Measurements from ENCODE around the gene PLCE1. TPM values are rescaled to one million over a fixed set of nuclear protein-coding genes. Genes with fewer than 3 reads are reported as not detected.

Gene PLCE1
- total RNA-seq, 1 donor from 2014 or later: 0.84 TPM

DNA sequence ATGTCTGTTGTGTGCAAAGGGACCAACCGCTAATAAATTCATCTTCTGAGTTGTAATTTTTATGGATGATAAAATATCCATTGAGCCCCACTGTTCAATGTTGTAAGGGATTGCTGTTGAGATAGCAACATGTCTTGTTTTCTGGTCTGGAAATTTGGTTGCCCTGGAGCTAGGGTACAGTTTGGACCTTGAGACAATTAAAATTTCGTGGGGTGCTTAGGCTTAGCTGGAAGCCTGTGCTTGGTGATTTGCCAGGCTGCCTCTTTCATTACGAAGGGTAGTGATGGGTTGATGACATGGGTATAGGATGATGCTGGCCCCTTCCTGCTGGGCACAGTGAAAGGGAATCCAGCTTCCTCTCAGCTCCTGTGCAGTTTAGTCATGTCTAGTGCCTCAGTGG lies 43.6 kb downstream of the PLCE1 start:
- no peak overlapping the region for H3K27ac ChIP-seq (ENCODE audit: low read depth, low read length)
- H3K27me3 ChIP-seq (ENCODE audit: insufficient read depth, low read length): no peaks in the 10 kb centered on the region
- no peaks in the 10 kb centered on the region for H3K79me2 ChIP-seq (ENCODE audit: insufficient read depth, low read length)
- Mint-ChIP-seq H3K4me1 (ENCODE audit: low read depth, unreplicated experiment) (peaks cover 10% of the 10 kb centered on the region), H3K9me3 (ENCODE audit: unreplicated experiment) (no peaks in the 10 kb centered on the region), H3K36me3 (ENCODE audit: low read depth, unreplicated experiment) (no peaks in the 10 kb centered on the region), H3K27me3 (ENCODE audit: low read depth, unreplicated experiment) (no peaks in the 10 kb centered on the region), H3K27ac (ENCODE audit: unreplicated experiment) (no peak overlapping the region), H3K4me3 (ENCODE audit: unreplicated experiment) (no peak overlapping the region)
- H2AFZ ChIP-seq (ENCODE audit: low read depth, low read length): no peak overlapping the region
- no peak for DNase-seq (ENCODE audit: low read depth)
- no peaks in the 10 kb centered on the region for H3K36me3 ChIP-seq (ENCODE audit: insufficient read depth, low read length)
- TF ChIP-seq, protein P1, sequence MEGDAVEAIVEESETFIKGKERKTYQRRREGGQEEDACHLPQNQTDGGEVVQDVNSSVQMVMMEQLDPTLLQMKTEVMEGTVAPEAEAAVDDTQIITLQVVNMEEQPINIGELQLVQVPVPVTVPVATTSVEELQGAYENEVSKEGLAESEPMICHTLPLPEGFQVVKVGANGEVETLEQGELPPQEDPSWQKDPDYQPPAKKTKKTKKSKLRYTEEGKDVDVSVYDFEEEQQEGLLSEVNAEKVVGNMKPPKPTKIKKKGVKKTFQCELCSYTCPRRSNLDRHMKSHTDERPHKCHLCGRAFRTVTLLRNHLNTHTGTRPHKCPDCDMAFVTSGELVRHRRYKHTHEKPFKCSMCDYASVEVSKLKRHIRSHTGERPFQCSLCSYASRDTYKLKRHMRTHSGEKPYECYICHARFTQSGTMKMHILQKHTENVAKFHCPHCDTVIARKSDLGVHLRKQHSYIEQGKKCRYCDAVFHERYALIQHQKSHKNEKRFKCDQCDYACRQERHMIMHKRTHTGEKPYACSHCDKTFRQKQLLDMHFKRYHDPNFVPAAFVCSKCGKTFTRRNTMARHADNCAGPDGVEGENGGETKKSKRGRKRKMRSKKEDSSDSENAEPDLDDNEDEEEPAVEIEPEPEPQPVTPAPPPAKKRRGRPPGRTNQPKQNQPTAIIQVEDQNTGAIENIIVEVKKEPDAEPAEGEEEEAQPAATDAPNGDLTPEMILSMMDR (IDR thresholded peaks at IDR 0.05; ENCODE audit: insufficient read depth, low read depth, low read length): no peak
- TF ChIP-seq EZH2 (IDR thresholded peaks at IDR 0.05; ENCODE audit: insufficient read depth, low read length): no peak
- H3K9me3 ChIP-seq (ENCODE audit: insufficient read depth, low read depth, low read length): no peaks in the 10 kb centered on the region
- no peak overlapping the region for H3K4me2 ChIP-seq (ENCODE audit: low read length)
- H4K20me1 ChIP-seq (ENCODE audit: insufficient read depth, low read length): no peaks in the 10 kb centered on the region
- no peak overlapping the region for H3K4me3 ChIP-seq (ENCODE audit: insufficient read depth, low read depth, low read length)
- H3K9ac ChIP-seq (ENCODE audit: low read length): no peak overlapping the region
- FAIRE-seq: no peak
- H3K4me1 ChIP-seq (ENCODE audit: insufficient read depth, low read length): peaks cover 19% of the 10 kb centered on the region

DNA sequence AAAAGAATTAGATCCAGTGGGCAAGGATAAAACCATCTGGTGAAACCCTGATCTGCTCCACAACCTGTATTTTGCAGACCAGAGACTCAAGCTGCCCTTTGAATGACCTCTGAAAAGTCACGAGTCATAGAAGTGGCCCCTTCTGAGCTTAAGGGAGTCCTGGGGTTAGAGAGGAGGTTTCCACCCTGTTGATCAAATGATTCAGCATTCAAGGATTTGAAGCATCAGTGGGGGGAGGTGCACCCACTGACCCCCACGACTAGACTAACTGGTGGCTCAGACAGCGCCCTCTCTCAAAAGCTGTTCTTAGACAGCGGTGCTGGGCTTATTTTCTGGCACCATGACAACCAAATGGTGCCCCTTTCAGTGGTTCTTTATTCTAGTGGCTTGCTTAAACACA lies 44.3 kb downstream of the PLCE1 start:
- Mint-ChIP-seq H3K27ac (ENCODE audit: unreplicated experiment) (no peak overlapping the region), H3K27me3 (ENCODE audit: low read depth, unreplicated experiment) (no peaks in the 10 kb centered on the region)

DNA sequence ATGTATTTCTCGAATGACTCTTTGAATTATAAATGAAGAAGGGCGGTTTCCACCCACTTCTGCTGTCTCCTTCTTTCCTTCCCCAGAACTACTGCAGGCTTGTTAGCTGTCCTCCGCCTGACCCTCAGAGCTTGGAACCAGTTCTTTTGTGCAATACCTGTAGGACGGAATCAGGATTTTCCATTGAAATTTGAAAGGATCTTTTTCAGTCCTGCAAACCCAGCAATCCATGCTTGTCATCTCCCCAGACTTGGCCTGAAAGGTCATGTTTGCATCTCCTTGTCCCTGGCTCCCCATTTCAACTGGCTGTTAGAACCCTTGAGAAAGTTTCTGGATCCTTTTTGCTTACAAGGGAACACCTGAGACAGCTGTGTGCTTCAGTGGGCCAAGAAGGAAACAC lies 47.5 kb downstream of the PLCE1 start:
- Mint-ChIP-seq H3K27ac (ENCODE audit: unreplicated experiment) (no peak overlapping the region), H3K36me3 (ENCODE audit: low read depth, unreplicated experiment) (no peaks in the 10 kb centered on the region), H3K27me3 (ENCODE audit: low read depth, unreplicated experiment) (no peaks in the 10 kb centered on the region), H3K9me3 (ENCODE audit: unreplicated experiment) (no peaks in the 10 kb centered on the region), H3K4me3 (ENCODE audit: unreplicated experiment) (no peak overlapping the region), H3K4me1 (ENCODE audit: low read depth, unreplicated experiment) (peaks cover 13% of the 10 kb centered on the region)
- Histone ChIP-seq H3K27ac (ENCODE audit: low read depth, low read length) (no peak overlapping the region), H3K9me3 (ENCODE audit: insufficient read depth, low read depth, low read length) (no peaks in the 10 kb centered on the region), H3K4me1 (ENCODE audit: insufficient read depth, low read length) (peaks cover 30% of the 10 kb centered on the region), H3K9ac (ENCODE audit: low read length) (no peak overlapping the region), H3K4me3 (ENCODE audit: insufficient read depth, low read depth, low read length) (no peak overlapping the region), H3K79me2 (ENCODE audit: insufficient read depth, low read length) (no peaks in the 10 kb centered on the region), H3K27me3 (ENCODE audit: insufficient read depth, low read length) (no peaks in the 10 kb centered on the region), H2AFZ (ENCODE audit: low read depth, low read length) (no peak overlapping the region), H4K20me1 (ENCODE audit: insufficient read depth, low read length) (no peaks in the 10 kb centered on the region), H3K36me3 (ENCODE audit: insufficient read depth, low read length) (no peaks in the 10 kb centered on the region), H3K4me2 (ENCODE audit: low read length) (no peak overlapping the region)
- TF ChIP-seq, protein P1 (IDR thresholded peaks at IDR 0.05; ENCODE audit: insufficient read depth, low read depth, low read length): no peak
- TF ChIP-seq EZH2 (IDR thresholded peaks at IDR 0.05; ENCODE audit: insufficient read depth, low read length): no peak
- DNase-seq (ENCODE audit: low read depth): no peak
- FAIRE-seq: no peak

More for the DNA sequence above, 44.3 kb downstream of the PLCE1 start:
- Histone ChIP-seq H3K27ac (ENCODE audit: low read depth, low read length) (no peak overlapping the region), H3K4me2 (ENCODE audit: low read length) (peak overlapping the region; percentile 28), H2AFZ (ENCODE audit: low read depth, low read length) (no peak overlapping the region), H3K9ac (ENCODE audit: low read length) (no peak overlapping the region), H3K9me3 (ENCODE audit: insufficient read depth, low read depth, low read length) (no peaks in the 10 kb centered on the region), H4K20me1 (ENCODE audit: insufficient read depth, low read length) (no peaks in the 10 kb centered on the region), H3K79me2 (ENCODE audit: insufficient read depth, low read length) (no peaks in the 10 kb centered on the region), H3K36me3 (ENCODE audit: insufficient read depth, low read length) (no peaks in the 10 kb centered on the region), H3K4me3 (ENCODE audit: insufficient read depth, low read depth, low read length) (no peak overlapping the region), H3K4me1 (ENCODE audit: insufficient read depth, low read length) (peaks cover 27% of the 10 kb centered on the region), H3K27me3 (ENCODE audit: insufficient read depth, low read length) (no peaks in the 10 kb centered on the region)
- TF ChIP-seq, protein P1 (IDR thresholded peaks at IDR 0.05; ENCODE audit: insufficient read depth, low read depth, low read length): no peak
- no peak for TF ChIP-seq EZH2 (IDR thresholded peaks at IDR 0.05; ENCODE audit: insufficient read depth, low read length)
- no peaks in the 10 kb centered on the region for H3K36me3 Mint-ChIP-seq (ENCODE audit: low read depth, unreplicated experiment)
- H3K9me3 Mint-ChIP-seq (ENCODE audit: unreplicated experiment): no peaks in the 10 kb centered on the region
- DNase-seq (ENCODE audit: low read depth): peak; percentile 63
- no peak overlapping the region for H3K4me3 Mint-ChIP-seq (ENCODE audit: unreplicated experiment)
- H3K4me1 Mint-ChIP-seq (ENCODE audit: low read depth, unreplicated experiment): peaks cover 13% of the 10 kb centered on the region
- FAIRE-seq: no peak
